GM18861 (cell line): ENCODE results near the gene BMERB1.
"Not testable (repeated sequence)": the region's sequence is repeated elsewhere in the genome, so short reads cannot be mapped to it uniquely, and the experiment has no call there.

ENCODE experiments used
- ATAC-seq: cut with Tn5 transposase; IDR thresholded peaks from one replicate; pipeline ENCODE4 v1.9.1; 2021; ENCODE audit not compliant: unreplicated experiment

Gene BMERB1

DNA sequence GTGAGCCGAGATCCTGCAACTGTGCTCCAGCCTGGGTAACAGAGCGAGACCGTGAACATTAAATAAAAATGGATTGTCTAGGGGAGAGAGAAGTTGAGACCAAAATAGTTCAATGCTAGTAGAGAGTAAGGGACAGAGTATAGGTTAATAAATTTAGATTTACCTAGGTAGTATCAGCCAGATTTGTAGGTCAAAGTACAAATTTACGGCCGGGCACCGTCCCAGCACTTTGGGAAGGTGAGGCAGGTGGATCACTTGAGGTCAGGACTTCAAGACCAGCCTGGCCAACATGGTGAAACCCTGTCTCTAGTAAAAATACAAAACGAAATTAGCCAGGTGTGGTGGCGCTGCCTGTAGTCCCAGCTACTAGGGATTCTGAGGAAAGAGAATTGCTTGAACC lies 12.2 kb upstream of the BMERB1 start:
- ATAC-seq, result no peak

DNA sequence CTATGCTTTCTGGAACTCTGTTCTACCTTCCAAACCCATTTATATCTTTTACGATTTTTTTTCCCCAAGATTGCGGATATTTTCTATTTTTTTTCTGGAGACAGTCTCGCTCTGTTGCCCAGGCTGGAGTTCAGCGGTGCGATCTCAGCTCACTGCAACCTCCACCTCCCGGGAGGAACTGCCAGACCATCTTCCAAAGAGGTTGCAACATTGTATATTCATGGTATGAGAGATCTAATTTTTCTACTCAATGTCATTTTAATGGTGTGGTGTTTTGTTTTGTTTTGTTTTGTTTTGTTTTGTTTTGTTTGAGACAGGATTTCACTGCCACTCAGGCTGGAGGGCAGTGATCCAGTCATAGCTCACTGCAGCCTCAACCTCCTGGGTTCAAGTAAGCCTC lies 8.5 kb upstream of the BMERB1 start:
- ATAC-seq, result no peak

GRCh38 chr16:15426796-15427195 lies 7.6 kb upstream of the BMERB1 start:
- ATAC-seq, result no peak

- ATAC-seq, result no peak
Observed at GRCh38 chr16:15427648-15428239, 6.6 kb upstream of the BMERB1 start.

- not testable (repeated sequence) for ATAC-seq
Observed at GRCh38 chr16:15430884-15431283, 3.5 kb upstream of the BMERB1 start.

GRCh38 chr16:15434079-15434424 lies 336 bp upstream of the BMERB1 start:
- no peak for ATAC-seq

DNA sequence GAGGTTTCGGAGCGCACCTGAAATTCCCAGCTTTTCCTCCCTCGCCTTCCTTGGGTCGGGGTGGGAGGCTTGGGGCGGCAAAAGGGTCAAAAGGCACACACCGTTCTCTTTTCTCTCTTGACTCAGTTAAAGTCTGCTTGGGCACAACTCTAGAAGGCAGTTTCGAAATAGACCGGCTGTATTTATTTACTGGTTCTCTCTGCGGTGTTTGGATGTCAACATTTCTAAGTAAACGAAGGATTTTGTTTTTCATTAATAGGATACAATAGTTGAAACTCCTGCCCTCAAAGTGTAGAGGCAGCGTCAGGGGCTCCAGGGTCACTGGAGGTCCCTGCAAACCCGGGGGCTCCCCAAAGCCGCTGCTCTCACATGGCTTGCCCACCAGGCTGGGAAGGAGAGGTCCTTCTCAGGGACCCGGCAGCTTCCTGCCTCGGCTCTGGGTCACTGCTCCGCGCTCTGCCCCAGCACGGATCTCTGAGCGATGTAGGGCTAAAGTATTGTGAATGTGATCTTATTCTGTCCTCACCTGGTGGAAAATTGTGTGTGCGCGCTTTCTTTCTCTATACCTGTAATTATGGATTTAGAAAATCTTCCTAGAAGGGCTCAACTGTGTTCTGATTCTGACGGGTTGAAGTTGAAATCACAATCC lies 952 bp downstream of the BMERB1 start:
- ATAC-seq, result no peak

GRCh38 chr16:15439102-15439501 lies 4.7 kb downstream of the BMERB1 start:
- ATAC-seq, result no peak

DNA sequence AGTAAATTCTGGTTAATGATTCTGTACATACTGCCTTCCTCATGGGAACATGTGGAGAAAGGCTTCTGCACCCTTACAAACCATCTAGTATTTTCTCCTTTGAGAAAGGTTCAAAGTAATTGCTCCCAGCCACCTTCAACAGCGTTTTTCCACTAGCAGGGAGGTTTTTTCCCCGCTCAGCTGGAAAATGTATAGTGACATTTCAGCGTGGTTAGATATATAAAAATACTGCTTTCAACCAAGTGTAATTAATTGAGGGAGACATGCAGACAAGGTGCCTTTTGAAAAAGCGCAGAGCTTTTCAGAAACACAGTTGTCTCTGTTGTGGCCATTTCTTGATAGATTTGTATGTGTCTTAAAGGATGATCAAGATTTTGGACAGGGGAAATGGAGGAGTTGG lies 5.1 kb downstream of the BMERB1 start:
- no peak for ATAC-seq

DNA sequence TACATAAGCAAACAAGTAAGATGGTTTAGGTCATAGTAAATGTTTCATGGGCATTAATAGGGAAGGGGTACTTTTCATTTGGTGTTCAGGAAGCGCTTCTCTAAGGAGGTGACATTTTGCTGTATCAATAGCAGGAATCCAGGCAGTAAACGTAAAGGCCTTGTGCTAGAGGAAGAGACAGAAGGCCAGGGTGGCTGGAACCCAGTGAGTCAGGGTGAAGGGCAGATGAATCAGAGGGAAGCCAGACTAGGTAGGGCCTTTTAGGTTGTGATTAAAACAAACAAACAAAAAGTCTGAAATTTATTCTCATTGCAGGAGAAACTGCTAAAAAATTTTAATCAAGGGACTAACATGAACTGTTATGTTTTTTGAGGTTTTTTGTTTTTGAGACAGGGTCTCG lies 6.5 kb downstream of the BMERB1 start:
- no peak for ATAC-seq

DNA sequence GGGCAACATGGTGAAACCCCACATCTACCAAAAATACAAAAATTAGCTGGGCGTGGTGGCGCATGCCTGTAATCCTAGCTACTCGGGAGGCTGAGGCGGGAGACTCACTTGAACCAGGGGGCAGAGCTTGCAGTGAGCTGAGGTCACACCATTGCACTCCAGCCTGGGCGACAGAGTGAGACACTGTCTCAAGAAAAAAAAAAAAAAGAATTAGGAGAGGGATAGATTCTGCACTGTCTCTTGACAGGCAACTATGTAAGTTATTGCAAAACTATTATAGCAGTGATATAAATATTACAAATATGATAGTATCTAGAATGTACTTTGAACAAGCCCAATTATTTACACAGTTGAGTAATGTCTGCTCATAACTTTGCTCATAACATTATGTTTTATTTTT lies 7.8 kb downstream of the BMERB1 start:
- ATAC-seq, result not testable (repeated sequence)

- ATAC-seq, result no peak
Observed at GRCh38 chr16:15443753-15444152, 9.4 kb downstream of the BMERB1 start.

- no peak for ATAC-seq
Observed at GRCh38 chr16:15444264-15444663, 9.9 kb downstream of the BMERB1 start.

DNA sequence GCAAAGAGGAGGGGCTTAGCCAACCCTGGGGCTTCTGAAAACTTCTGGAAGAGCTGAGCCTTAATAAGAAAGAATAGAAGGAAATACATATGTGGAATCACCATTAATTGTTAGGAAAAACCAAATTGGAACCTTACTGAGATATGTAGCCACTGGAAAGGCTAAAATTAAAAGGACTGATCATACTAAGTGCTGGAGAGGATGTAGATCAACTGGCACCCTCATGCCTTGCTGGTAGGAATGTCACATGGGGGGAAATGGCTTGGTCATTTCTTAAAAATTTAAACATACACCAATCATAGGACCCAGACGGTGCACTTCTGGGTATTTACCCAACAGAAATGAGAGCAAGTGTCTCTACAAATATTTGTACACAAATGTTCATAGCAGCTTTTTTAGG lies 11.1 kb downstream of the BMERB1 start:
- no peak for ATAC-seq

DNA sequence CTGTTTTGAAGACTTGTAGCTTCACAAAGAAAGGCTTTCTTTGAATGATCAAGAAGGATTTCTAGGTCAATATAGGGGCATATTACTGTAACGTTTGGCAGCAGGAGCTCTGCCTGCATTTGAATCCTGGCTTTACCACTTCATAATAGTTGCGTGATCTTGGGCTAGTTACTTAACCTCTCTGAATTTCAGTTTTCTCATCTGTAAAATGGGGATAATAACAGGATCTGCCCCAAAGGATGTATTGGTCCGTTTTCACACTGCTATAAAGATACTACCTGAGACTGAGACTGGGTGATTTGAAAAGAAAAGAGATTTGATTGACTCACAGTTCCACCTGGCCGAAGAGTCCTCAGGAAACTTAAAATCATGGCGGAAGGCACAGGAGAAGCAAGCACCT lies 12.5 kb downstream of the BMERB1 start:
- ATAC-seq, result no peak

GRCh38 chr16:15450624-15451023 lies 16.2 kb downstream of the BMERB1 start:
- ATAC-seq, result no peak

GRCh38 chr16:15451098-15451731 lies 16.8 kb downstream of the BMERB1 start:
- ATAC-seq, result no peak

- no peak for ATAC-seq
Observed at GRCh38 chr16:15452246-15452855, 18.0 kb downstream of the BMERB1 start.

DNA sequence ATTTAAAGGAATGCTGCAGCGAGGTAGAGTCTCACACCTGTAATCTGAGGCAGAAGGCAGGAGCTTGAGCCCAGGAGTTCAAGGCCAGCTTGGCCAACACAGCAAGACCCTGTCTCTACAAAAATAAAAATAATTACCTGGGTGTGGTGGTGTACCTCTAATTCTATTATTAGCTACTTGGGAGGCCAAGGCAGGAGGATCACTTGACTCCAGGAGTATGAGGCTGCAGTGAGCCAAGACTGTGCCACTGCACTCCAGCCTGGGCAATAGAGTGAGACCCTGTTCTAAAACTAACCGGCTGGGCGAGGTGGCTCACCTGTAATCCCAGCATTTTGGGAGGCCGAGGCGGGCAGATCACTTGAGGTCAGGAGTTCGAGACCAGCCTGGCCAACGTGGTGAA lies 18.9 kb downstream of the BMERB1 start:
- not testable (repeated sequence) for ATAC-seq

DNA sequence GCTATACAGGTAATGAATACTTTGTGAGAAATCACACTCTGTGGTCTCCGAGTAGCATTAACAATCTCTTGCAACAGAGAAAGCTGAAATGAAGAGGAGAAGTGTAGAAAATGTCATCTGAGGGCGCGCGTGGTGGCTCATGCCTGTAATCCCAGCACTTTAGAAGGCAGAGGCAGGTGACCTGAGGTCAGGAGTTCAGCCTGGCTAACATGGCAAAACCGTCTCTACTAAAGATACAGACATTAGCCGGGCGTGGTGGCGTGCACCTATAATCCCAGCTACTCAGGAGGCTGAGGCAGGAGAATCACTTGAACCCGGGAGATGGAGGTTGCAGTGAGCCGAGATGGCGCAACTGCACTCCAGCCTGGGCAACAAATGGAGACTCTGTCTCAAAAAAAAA lies 20.5 kb downstream of the BMERB1 start:
- ATAC-seq, result not testable (repeated sequence)

DNA sequence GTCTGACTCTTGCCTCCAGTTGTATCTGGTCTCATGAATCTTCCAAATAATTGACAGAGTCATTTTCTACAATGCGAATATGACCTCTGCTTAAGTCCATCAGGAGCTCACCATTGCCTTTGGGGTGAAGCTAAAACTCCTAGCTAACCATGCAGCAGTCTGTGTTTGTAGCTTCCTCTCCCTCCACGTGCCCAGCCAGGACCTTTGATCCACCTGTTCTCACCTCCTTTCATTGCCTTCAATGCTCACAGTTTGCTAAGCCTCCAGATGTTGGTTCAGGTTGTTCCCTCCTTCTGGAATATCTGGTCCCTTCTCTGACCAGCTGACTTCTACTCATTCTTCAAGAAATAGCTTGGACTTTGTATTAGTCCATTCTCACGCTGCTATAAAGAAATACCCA lies 23.0 kb downstream of the BMERB1 start:
- ATAC-seq, result no peak

DNA sequence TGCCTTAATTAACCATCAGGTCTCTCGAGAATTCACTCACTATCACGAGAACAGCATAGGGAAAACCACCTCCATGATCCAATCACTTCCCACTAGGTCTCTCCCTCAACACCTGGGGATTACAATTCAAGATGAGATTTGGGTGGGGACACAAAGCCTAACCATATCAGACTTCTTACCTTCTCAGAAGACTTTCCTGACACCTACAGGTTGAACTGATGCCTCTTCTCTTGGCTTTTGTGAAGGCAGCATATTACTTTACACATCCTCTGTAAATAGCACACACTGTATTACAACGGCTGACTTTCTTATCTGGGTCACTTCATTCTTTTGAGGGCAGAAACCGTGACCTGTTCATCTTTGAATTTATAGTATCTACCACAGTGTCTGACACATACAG lies 23.6 kb downstream of the BMERB1 start:
- no peak for ATAC-seq
